ENCODE results near the gene HMGCS1. TPM values are rescaled to one million over a fixed set of nuclear protein-coding genes. Genes with fewer than 3 reads are reported as not detected.

The HMGCS1 gene
- total RNA-seq, 4 donors from 2014 or later: 18.9 to 33.2 (median 20.1) TPM

GRCh38 chr5:43305948-43306565, 7.2 kb downstream of the HMGCS1 start:
- H3K27me3 ChIP-seq: no peaks in the 10 kb centered on the region
- TF ChIP-seq POLR2A (IDR thresholded peaks at IDR 0.05): no peak
- peak; percentile 49 to 57 (median 53) for TF ChIP-seq CTCF (IDR thresholded peaks at IDR 0.05)
- H3K4me3 ChIP-seq: no peak overlapping the region
- no peaks in the 10 kb centered on the region for H3K9me3 ChIP-seq
- DNase-seq (ENCODE audit: low spot score in 2 of 2): peak in 1 of 2 donors; percentile 33
- no peaks in the 10 kb centered on the region for H3K36me3 ChIP-seq
- WGBS, 2 donors: 57 to 60% methylated on average over 1 of the region's 1 CpG
- peaks cover 0 to 70% (median 2%) of the 10 kb centered on the region in 4 donors for H3K4me1 ChIP-seq
- H3K27ac ChIP-seq: peak overlapping the region in 2 of 4 donors; percentile 20

GRCh38 chr5:43304525-43304924, 8.7 kb downstream of the HMGCS1 start:
- no peak for DNase-seq (ENCODE audit: low spot score in 2 of 2)
- no peaks in the 10 kb centered on the region for H3K9me3 ChIP-seq
- WGBS, 2 donors: 9 to 17% methylated on average over 1 of the region's 1 CpG
- H3K36me3 ChIP-seq: no peaks in the 10 kb centered on the region
- no peak overlapping the region for H3K4me3 ChIP-seq
- peaks cover 0 to 54% (median 2%) of the 10 kb centered on the region in 4 donors for H3K4me1 ChIP-seq
- H3K27ac ChIP-seq: peak overlapping the region in 2 of 4 donors; percentile 32 to 60
- TF ChIP-seq CTCF (IDR thresholded peaks at IDR 0.05) (no peak), POLR2A (IDR thresholded peaks at IDR 0.05) (no peak), EP300 (IDR thresholded peaks at IDR 0.05) (no peak)
- H3K27me3 ChIP-seq: no peaks in the 10 kb centered on the region

GRCh38 chr5:43303242-43303641, 10.0 kb downstream of the HMGCS1 start:
- no peak for DNase-seq (ENCODE audit: low spot score in 2 of 2)
- H3K4me3 ChIP-seq: no peak overlapping the region
- H3K36me3 ChIP-seq: peaks cover 0 to 8% (median 7%) of the 10 kb centered on the region in 3 donors
- no peaks in the 10 kb centered on the region for H3K27me3 ChIP-seq
- H3K27ac ChIP-seq: peak overlapping the region in 1 of 4 donors; percentile 28
- no peaks in the 10 kb centered on the region for H3K9me3 ChIP-seq
- WGBS, 2 donors: 89 to 91% methylated on average over 4 of the region's 4 CpGs
- TF ChIP-seq POLR2A (IDR thresholded peaks at IDR 0.05) (no peak), EP300 (IDR thresholded peaks at IDR 0.05) (no peak), CTCF (IDR thresholded peaks at IDR 0.05) (no peak)
- peaks cover 0 to 43% (median 2%) of the 10 kb centered on the region in 4 donors for H3K4me1 ChIP-seq

GRCh38 chr5:43302481-43302880, 10.7 kb downstream of the HMGCS1 start:
- no peaks in the 10 kb centered on the region for H3K27me3 ChIP-seq
- H3K4me1 ChIP-seq: peaks cover 0 to 39% (median 2%) of the 10 kb centered on the region in 4 donors
- no peak overlapping the region for H3K4me3 ChIP-seq
- peaks cover 0 to 15% (median 7%) of the 10 kb centered on the region in 3 donors for H3K36me3 ChIP-seq
- no peak overlapping the region for H3K27ac ChIP-seq
- H3K9me3 ChIP-seq: no peaks in the 10 kb centered on the region
- TF ChIP-seq EP300 (IDR thresholded peaks at IDR 0.05) (no peak), CTCF (IDR thresholded peaks at IDR 0.05) (no peak), POLR2A (IDR thresholded peaks at IDR 0.05) (no peak)
- no peak for DNase-seq (ENCODE audit: low spot score in 2 of 2)
- 80 to 88% methylated on average over 3 of the region's 3 CpGs for WGBS, 2 donors

GRCh38 chr5:43301653-43302091, 11.5 kb downstream of the HMGCS1 start:
- peaks cover 0 to 23% (median 7%) of the 10 kb centered on the region in 3 donors for H3K36me3 ChIP-seq
- 77% methylated on average over 3 of the region's 3 CpGs for WGBS, 2 donors
- H3K27me3 ChIP-seq: no peaks in the 10 kb centered on the region
- H3K27ac ChIP-seq: no peak overlapping the region
- TF ChIP-seq EP300 (IDR thresholded peaks at IDR 0.05): no peak
- no peak for TF ChIP-seq POLR2A (IDR thresholded peaks at IDR 0.05)
- TF ChIP-seq CTCF (IDR thresholded peaks at IDR 0.05): no peak
- H3K4me3 ChIP-seq: no peak overlapping the region
- H3K9me3 ChIP-seq: no peaks in the 10 kb centered on the region
- no peak for DNase-seq (ENCODE audit: low spot score in 2 of 2)
- H3K4me1 ChIP-seq: peaks cover 0 to 39% (median 2%) of the 10 kb centered on the region in 4 donors

Data from tibial nerve (tissue), 4 donors.